Activated CD4-positive, CD25-positive, alpha-beta regulatory T cell (primary cell): ENCODE measurements around the gene TEX13D.
A peak's percentile ranks its signal among the peaks of the same experiment; 100 is the strongest.
"Not testable (repeated sequence)": the region's sequence is repeated elsewhere in the genome, so short reads cannot be mapped to it uniquely, and the experiment has no call there.

Experiments used
- DNase-seq, 4 experiments: peaks; one replicate each; lab custom pipeline; 2025; lab: John Stamatoyannopoulos, UW

TEX13D gene

GRCh38 chrX:124332481-124333424 is at the start of gene TEX13D:
Gene TEX13D, plus strand, starts transcription at chrX:124332660. Its CDS starts 258 bp downstream, at chrX:124332918.
- no peak for DNase-seq

- DNase-seq = no peak
These were observed 43.0 kb upstream of the TEX13D start for GRCh38 chrX:124289443-124289842.

- DNase-seq = no peak
These were observed 38.6 kb upstream of the TEX13D start for GRCh38 chrX:124293810-124294209.

GRCh38 chrX:124299323-124299722 is 33.1 kb upstream of the TEX13D start:
- not testable (repeated sequence) for DNase-seq

GRCh38 chrX:124300405-124300804 is 32.1 kb upstream of the TEX13D start:
- DNase-seq = no peak

- no peak for DNase-seq
These were observed 25.1 kb upstream of the TEX13D start for GRCh38 chrX:124307253-124307907.

- no peak for DNase-seq
These were observed 6.7 kb upstream of the TEX13D start for GRCh38 chrX:124325732-124326131.

- DNase-seq = no peak
These were observed 3.7 kb upstream of the TEX13D start for GRCh38 chrX:124328765-124329164.

GRCh38 chrX:124333862-124334261 is 1.4 kb downstream of the TEX13D start:
- DNase-seq = no peak

GRCh38 chrX:124334555-124334954 is 2.1 kb downstream of the TEX13D start:
- not testable (repeated sequence) for DNase-seq

- DNase-seq = no peak
These were observed 3.1 kb downstream of the TEX13D start for GRCh38 chrX:124335598-124335997.

GRCh38 chrX:124337916-124338315 is 5.5 kb downstream of the TEX13D start:
- DNase-seq = no peak

- DNase-seq = no peak
These were observed 6.5 kb downstream of the TEX13D start for GRCh38 chrX:124338733-124339514.

- DNase-seq = no peak
These were observed 9.1 kb downstream of the TEX13D start for GRCh38 chrX:124341396-124342132.

GRCh38 chrX:124342174-124342867 is 9.9 kb downstream of the TEX13D start:
- no peak for DNase-seq

- no peak for DNase-seq
These were observed 10.6 kb downstream of the TEX13D start for GRCh38 chrX:124343016-124343415.

GRCh38 chrX:124344246-124344645 is 11.8 kb downstream of the TEX13D start:
- DNase-seq = no peak

- DNase-seq = peak in 2 of 4 experiments; percentile 1 to 16
These were observed 13.8 kb downstream of the TEX13D start, which contains the start of gene SH2D1A for GRCh38 chrX:124346117-124346876. Gene SH2D1A, plus strand, starts transcription at chrX:124346563. Its CDS starts 80 bp downstream, at chrX:124346643.

- DNase-seq = no peak
These were observed 14.4 kb downstream of the TEX13D start for GRCh38 chrX:124346877-124347241.

- no peak for DNase-seq
These were observed 14.8 kb downstream of the TEX13D start for GRCh38 chrX:124347242-124347641.
